NCI-H2196 treated with DMSO at 0.1 percent for 48 hours (cell line): ENCODE data around the gene INHBE.
A peak's percentile ranks its signal among the peaks of the same experiment; 100 is the strongest.

ENCODE experiments used
- DNase-seq: peaks from one replicate; lab custom pipeline; 2025; ENCODE audit not compliant: unreplicated experiment; lab: John Stamatoyannopoulos, UW

The INHBE gene

GRCh38 chr12:57460841-57461275, 5.8 kb downstream of the INHBE start:
- DNase-seq: no peak

GRCh38 chr12:57461276-57461916, 6.3 kb downstream of the INHBE start:
- no peak for DNase-seq

- DNase-seq: no peak
Observed at GRCh38 chr12:57461917-57462250, 6.8 kb downstream of the INHBE start.

GRCh38 chr12:57462251-57462911, 7.3 kb downstream of the INHBE start:
- peak; percentile 87 for DNase-seq

- DNase-seq: no peak
Observed at GRCh38 chr12:57462912-57463253, 7.8 kb downstream of the INHBE start.

GRCh38 chr12:57464569-57464968, 9.5 kb downstream of the INHBE start:
- no peak for DNase-seq

GRCh38 chr12:57465030-57465746, 10.1 kb downstream of the INHBE start:
- no peak for DNase-seq

- no peak for DNase-seq
Observed at GRCh38 chr12:57465747-57466505, 10.8 kb downstream of the INHBE start.

GRCh38 chr12:57467212-57467874, 12.2 kb downstream of the INHBE start:
- DNase-seq: no peak

- no peak for DNase-seq
Observed at GRCh38 chr12:57467915-57468314, 12.8 kb downstream of the INHBE start.

- no peak for DNase-seq
Observed at GRCh38 chr12:57469296-57470164, 14.4 kb downstream of the INHBE start.

- no peak for DNase-seq
Observed at GRCh38 chr12:57470286-57470969, 15.3 kb downstream of the INHBE start.

GRCh38 chr12:57470970-57471656, 16.0 kb downstream of the INHBE start:
- DNase-seq: no peak

GRCh38 chr12:57471661-57472060, 16.6 kb downstream of the INHBE start:
- no peak for DNase-seq

- no peak for DNase-seq
Observed at GRCh38 chr12:57472391-57472790, 17.3 kb downstream of the INHBE start.

- DNase-seq: no peak
Observed at GRCh38 chr12:57473392-57473791, 18.3 kb downstream of the INHBE start.

- no peak for DNase-seq
Observed at GRCh38 chr12:57473886-57474285, 18.8 kb downstream of the INHBE start.

GRCh38 chr12:57474430-57474829, 19.3 kb downstream of the INHBE start:
- DNase-seq: no peak

- no peak for DNase-seq
Observed at GRCh38 chr12:57474862-57475261, 19.8 kb downstream of the INHBE start.
